IPS-11a (cell line): Measurements from ENCODE around the gene ECE1.

Experiments used
- H3K4me3 ChIP-seq: one replicate; pipeline ENCODE4 v1.5.1; 2013; ENCODE audit warnings: low read depth, low read length, control low read depth

The ECE1 gene

DNA sequence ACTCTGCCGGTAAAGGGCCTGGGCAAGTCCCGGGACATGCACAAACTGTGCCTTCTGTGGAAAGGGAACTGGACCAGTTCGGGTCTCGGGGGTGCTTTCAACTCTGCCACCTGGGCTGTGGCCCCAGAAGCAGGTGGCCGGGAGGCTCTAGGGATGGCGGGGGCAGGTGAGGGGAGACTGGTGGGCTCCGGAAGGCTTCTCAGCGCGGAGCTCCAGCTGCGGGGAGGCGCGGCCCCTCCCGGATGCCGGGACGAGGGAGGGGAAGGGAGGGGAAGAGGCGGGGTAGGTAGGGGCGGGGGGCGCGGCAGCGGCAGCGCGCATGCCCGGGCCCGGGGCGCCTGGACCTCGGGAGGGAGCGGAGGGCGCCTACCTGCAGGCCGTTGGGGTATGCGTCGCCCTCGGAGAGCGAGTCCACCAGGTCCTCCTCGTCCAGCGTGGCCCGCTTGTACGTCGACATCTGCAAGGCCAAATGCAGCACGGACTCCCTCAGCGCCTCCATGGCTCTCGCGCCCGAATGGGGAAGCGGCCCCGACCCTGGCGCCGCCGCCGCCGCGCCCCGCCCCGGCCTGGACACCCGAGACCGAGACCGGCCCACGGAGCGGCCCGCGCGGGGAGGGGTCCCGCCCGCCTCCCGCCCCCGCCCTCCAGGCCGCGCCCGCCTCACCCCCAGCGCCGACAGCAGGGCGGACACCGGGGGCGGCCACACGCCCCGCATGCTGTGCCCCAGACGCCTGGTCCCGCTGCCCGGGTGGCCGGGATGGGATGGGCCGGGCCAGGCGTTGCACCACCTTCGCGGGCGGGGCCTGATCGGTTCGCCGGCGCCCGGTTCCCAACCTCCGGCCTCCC is at the start of gene ECE1:
ECE1 (minus strand) TSS at position 764 of the 846 bp plus-strand sequence; CDS start at position 715, 49 bp downstream.
- H3K4me3 ChIP-seq, result peak within 1 kb of the TSS; percentile 76

DNA sequence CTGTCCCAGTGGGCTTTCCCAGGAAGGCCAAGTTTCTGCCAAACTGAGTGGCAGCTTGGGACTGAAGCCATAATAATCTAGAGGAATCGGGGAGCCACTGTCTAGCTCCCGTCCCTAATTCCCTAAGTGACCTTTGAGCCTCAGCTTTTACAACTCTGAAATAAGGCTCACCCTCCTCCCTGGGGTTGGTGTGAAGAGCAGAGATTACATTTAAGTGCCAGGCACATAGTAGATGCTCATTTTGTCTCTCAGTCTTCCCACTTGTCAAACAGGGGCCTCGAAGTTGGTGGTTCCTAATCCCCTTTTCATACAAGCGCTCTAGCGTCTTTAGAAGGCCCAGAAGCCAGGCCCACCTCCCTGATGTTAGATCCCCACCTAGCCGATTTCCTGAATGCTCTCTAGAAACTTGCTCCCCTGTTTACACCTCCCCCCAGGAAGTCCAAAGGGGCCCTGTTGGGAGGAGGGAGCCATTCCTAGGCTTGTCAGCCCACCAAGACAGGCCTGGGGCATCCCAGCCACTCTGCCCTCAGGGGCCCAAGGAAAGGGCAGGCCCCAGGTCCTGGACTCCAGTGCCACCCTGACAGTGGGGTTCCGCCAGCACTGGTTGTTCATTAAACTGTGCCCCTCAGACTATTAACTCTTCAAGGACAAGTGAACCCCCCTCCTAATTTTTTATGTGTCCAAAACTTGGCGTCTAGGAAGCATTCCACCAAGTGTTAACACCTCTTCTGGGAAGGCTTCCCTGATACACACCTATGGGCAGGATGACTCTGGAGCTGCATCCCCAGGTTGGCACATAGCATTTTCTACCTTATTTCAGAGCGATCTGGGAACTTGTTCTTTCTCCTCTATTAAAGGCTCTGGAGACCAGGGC is 49.3 kb upstream of the ECE1 start:
- H3K4me3 ChIP-seq, result no peak overlapping the region

DNA sequence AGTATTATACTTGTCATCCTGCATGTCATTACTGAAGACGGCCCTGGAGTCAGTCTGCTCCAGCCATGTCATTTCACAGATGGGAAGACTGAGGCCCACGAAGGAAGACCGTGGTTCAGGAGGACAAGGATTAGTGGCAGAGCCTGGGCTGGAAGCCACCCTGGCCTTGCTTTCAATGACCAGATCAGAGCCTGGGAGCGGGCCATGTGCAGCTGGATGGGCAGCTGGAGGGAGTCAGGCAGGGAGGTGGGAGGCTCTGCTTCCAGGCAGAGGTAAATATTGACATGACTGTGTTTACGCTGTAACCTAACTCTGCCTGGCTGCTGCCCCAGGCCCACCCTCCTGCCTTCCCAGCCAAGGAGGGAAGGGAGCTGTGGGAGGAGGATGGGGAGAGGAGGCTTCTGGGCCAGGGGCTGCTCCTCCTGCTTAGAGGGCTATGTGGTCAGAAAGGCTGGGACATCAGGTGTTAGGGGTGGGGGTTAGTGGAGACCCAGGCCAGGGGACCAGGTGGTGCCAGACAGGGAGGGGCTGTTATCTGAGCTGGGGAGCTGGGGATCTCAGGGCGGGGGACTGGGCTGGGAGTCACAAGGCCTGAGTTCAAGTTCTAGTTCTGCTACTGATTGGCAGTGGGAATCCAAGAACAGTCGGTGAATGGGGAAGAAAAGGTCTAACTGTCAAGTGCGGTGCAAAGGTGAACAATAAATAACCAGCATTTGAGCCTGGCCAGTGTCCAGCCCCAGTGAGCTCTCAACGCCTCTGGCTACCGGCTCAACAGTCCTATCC is 48.5 kb upstream of the ECE1 start:
- no peak overlapping the region for H3K4me3 ChIP-seq

DNA sequence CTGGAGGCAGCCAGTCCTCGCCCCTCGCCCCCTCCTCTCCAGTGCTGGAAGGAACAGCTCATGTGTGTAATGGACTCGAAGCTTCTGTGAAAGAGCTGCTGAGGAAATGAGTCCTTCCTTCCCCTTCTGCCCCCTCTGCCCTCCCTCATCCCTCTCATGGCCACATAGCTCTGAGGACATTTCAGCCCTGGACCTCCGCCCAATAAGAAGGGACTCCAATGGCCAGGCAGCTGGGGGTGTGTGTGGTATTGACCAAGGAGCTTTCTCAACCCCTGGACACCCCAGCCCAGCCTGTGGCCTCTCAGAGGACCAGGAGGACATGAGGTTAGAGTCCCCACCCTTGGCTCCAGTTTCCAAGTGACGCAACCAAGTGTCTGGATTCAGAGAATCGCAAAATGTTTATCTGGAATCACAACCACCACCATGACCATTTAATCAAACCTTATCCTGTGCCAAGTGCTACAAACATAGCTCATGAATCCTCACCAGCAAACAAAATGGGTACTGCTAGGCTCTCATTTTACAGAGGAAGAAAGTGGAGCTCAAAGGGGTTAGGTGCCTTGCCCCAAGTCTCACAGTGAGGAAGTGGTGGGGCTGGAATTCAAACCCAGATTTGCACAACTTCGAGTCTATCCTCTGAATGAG is 47.8 kb upstream of the ECE1 start:
- no peak overlapping the region for H3K4me3 ChIP-seq

DNA sequence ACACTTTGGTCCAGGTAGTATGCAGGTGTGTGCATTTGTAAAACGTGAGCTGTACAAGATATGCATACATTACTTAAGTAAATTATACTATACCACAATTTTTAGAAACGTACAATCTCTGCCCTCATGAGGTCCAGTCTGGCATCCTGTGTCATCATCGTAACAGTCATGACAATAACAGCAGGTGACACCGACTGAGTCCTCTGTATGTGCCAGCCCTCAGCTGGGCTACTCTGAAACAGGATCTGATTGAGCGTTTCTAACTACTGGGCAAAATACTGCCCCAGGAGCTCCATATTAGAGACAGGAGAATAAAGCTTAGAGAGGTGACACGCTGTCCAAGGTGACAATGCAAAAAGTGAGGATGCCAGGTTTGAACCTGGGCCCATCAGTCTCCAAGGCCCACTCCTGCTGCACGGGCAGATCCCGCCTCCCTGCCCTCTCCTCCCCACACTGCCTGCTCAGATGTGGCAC is 47.2 kb upstream of the ECE1 start:
- H3K4me3 ChIP-seq, result no peak overlapping the region

DNA sequence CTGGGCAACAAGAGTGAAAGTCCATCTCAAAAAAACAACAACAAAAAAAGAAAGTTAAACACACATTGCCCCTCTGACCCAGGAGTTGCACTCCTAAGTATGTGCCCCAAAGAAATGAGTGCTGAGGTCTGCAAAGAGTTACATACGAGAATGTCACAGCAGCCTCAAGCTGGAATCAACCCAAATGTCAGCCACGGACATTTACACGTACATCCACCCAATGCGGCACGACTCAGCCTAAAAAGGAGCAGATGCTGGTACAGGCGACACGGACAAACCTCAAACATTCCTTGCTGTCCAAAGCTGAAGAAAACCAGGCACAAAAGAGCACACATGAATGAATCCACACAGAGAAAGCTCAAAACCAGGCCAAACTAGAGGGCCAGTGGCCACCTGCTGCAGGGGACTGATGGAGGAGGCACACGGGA is 46.8 kb upstream of the ECE1 start:
- no peak overlapping the region for H3K4me3 ChIP-seq

DNA sequence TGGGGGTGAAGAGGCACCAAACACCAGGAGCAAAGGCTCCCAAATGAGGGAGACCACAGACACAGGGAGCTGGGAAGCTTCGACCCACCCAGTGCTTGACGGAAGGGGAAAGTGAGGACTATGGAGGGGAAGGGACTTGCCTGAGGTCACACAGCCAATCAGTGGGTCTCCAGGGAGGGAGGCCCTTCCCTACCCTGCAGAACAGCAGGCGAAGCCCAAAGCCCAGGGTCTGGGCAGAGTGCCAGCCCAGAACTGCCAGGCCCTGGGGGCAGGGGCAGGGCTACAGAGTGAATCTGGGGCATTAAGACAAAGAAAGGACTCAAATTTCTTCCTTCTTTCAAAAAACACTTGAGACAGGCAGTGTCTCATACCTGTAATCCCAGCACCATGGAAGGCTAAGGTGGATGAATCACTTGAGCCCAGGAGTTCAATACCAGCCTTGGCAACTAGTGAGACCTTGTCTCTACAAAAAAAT is 45.5 kb upstream of the ECE1 start:
- H3K4me3 ChIP-seq, result no peak overlapping the region

DNA sequence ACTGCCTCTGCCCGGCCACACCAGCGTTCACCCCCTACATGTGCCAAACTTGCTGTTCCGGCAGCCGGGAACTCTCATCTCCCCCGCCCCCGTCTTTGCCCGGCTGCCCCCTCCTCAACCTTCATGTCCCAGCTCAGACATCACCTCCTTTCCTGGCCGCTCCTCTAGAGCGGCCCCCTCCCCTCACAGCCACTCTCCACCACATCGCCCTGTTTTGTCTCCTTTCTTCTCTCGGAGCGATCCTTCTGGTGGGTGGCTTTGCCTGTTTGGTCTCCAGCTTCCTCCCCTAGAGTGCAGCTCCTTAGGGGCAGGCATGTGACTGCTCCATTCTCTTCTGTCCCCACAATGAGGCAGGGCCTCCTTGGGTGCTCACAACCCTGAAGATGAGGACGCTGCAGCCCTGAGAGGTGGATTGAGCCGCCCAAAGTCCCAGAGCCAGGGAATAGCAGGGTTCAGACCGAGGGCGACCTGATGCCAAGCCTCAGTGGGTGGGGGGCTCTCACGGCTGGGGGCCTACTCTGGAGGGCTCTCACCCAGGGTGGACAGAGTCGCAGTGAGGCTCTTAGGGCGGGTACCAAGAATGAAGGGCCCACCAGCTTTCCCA is 44.9 kb upstream of the ECE1 start:
- H3K4me3 ChIP-seq, result no peak overlapping the region

DNA sequence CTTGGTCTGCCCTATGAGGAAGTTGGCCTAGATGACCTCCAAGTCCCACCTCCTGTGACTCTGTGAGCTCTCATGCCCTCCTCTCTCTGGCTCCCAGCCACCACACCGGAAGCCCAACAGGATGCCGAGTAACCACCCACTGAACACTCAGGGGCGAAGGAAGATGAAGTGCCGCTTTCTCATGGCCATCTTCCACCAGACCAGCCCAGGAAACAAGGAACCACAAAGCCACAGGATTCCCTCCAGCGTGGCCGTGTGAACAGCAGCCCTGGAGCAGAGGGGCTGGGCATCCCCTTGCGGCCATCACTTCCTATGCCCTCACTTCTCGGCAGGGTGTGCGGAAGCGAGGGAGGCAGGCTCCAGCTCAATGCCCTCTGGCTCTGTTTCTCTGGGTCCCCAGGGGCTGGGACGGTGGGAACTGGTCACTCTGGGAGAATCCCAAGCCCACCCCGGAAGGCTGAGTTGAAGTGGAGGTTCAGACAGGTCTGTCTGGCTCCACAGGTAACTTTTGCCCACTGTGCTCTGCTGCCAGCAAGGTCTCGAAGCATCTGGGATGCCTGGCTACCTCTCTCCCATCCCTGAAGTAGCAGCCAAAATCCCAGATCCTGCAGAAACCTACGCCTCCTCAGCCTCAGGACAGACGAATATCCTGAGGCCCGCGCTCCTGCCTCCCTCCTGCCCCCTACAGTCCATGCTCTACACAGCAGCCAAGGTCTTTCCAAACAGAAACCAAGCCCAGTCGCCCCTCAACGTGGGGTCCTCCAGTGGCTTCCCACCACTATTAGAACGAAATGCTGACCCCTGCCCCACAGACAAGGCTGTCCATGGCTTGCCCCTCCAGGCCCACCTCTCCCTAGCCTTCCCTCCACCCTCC is 44.2 kb upstream of the ECE1 start:
- no peak overlapping the region for H3K4me3 ChIP-seq

DNA sequence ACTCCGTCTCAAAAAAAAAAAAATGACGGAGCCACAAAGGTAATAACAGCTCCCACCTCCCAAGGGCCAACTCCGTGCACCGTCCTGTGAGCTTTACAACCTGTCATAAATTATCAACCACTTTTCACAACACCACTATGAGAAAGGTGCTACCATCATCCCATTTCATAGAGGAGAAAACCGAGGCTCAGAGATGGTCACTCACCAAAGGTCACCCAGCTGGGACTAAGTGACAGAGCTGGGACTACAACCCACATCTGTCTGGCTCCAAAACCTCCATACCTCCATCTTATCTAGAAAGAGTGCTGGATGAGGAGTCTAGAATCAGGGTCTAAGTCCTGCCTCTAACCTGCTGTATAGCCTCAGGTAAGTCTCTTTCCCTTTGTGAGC is 43.6 kb upstream of the ECE1 start:
- no peak overlapping the region for H3K4me3 ChIP-seq

DNA sequence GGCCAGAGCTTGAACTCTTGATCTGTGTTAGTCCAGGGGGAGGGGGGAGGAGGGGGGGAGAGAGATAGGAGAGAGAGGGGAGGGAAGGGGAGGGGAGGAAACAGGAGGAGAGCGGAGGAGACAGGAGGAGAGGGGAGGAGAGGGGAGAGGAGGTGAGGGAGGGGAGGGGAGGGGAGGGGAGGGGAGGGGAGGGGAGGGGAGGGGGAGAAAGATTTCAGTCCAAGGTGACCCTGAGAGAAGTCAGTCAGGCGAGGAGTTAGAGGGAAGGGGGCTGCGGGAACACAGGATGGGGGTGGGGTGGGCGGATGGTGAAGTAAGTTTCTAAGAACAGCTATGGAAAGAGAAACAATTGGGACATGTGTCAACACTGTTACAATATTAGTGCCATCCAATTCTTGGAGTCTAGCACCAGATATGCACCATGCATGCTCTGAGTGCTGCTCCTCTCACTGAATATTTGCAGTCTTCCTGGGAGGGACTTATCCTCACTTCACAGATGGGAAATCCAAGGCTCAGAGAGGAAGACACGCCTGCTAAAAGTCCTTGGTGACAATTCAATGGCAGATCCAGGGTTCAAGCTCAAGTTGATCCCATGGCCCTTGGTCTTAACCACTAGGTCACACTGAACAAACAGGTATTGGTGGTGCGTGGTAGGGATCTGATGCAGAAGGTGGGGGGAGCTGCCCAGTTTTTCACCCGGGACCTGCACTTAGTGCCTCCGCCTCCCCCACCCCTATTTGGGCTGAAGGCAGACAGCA is 42.5 kb upstream of the ECE1 start:
- no peak overlapping the region for H3K4me3 ChIP-seq

DNA sequence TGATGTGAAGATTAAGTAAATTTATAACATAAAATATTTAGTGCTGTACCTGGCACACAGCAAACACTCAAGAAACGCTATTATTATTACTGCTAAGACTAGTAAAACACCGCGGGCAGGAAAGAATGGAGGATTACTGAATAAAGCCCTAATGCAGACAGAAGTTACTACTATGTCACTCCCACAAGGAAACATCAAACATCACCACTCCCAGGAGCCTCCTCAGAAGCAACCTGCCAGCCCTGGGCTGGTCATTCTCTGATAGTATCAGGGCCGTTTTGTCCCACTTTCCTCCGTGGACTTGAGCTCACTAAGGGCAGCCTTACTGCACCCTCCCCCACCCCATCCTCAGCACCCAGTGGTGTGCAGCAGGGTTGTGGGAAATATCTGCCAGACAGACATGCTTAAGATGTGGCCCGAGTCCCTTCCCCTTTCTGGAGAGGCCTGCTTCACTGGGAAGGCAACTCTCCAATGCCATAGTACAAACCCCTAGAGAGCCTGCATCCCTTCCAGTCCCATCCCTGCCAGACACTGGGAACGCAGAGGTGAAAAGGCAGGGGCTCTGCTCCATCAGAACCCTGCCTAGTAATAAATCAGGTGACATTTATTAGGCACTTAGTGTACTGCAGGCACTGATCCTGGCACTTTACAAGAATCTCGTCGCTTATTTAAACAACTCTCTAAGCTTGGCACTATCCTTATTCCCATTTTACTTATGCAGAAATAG is 41.7 kb upstream of the ECE1 start:
- no peak overlapping the region for H3K4me3 ChIP-seq

DNA sequence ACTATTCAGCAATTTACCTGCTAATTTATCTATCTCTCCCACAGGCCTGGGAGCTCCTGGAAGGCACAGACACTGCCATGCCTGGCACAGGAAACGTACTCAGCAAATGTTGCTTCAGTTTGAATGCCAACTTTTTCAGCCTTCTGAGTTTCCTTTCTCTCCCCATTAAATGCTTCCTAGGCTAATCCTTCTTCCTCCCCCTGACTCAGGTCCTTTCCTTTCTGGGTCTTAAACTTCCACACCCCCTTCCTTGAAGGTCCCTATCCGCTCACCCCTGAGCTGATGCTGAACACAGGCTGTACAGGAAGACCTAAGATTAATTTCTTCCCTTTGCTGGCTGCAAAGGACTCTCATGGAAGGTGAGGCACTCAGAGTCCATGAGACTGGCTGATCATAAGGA is 40.3 kb upstream of the ECE1 start:
- no peak overlapping the region for H3K4me3 ChIP-seq

DNA sequence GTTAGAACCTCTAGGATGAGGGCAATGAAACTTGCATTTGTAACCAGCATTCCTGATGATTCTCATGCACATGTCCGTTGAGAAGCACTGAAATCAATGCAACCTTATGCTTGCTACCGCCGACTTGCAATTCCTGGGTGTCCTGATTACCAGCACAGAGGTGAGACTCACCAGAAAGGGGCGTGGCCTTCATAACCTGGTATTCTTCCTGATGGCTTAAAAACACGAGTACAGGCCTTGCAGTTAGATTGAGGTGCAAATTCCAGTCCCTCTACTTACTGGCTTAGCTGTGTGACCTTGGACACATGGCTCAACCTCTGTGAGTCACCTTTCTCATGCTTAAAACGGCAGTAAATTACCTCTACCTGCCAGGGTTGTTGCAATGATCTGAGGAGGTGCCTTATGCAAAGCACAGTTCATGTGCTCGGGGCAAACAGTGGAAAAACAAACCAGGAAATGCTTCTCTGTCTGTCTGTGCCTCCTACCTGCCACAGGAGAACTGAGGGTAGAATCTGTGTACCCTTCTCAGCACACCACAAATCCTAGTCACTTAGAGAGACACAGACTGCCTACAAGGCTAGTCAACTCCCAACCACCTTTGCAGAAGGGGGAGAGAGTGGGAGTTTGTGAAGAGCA is 39.1 kb upstream of the ECE1 start:
- H3K4me3 ChIP-seq, result no peak overlapping the region

DNA sequence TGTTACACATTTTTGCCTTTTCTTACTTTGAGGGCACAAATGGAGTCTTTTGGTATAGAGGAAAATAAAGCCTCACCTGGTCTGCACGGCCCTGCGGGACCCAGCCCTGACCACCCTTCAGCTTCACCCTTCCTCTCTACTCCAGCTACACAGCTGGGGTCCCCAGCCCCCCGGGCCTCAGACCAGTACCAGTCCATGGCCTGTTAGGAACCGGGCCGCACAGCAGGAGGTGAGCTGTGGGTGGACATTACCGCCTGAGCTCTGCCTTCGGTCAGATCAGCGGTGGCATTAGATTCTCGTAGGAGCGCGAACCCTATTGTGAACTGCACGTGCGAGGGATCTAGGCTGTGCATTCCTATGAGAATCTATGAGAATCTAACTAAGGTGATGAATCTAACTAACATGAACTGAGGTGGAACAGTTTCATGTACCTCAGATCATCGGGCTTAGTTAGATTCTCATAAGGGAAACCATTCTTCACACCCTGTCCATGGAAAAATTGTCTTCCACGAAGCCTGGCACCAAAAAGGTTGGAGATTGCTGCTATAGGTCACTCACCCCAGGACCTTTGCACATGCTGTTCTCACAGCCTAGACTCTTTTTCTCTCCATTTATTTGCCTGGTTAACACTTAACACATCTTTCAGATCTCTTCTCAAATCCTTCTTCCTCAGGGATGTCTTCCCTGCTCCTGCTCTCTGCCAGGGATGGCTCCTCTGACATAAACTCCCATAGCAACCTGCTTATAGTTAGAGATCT is 37.5 kb upstream of the ECE1 start:
- H3K4me3 ChIP-seq, result no peak overlapping the region

DNA sequence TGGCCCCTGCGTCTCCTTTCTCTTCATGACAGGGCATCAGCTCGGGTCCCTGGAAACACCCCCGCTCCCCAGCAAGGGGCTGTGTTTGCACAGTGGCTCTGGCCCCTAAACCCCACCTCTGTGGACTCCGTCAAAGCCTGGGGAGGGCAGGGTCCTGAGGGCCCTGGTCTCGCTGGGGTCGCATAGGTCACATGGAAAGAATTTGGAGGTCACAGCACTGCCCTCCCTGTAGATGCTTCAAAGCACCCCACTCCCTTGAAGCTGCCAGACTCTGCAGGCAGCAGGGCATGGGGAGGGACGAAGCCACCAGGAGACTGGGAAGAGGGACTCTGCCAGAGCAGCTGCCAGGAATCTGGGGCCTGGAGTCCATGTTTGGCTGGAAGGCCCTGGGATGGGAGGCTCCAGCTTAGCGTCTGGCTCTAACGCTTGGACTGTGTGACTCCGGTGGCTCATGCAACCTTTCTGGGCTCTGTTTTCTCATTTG is 36.6 kb upstream of the ECE1 start:
- no peak overlapping the region for H3K4me3 ChIP-seq
